Measurements from ENCODE around the gene UNC13D.
"Not testable (repeated sequence)": the region's sequence is repeated elsewhere in the genome, so short reads cannot be mapped to it uniquely, and the experiment has no call there.

UNC13D gene

GRCh38 chr17:75875182-75875939 lies 31.2 kb upstream of the UNC13D start:
- peak in 18 of 56 donors; percentile 27 to 90 (median 54) for DNase-seq

DNA sequence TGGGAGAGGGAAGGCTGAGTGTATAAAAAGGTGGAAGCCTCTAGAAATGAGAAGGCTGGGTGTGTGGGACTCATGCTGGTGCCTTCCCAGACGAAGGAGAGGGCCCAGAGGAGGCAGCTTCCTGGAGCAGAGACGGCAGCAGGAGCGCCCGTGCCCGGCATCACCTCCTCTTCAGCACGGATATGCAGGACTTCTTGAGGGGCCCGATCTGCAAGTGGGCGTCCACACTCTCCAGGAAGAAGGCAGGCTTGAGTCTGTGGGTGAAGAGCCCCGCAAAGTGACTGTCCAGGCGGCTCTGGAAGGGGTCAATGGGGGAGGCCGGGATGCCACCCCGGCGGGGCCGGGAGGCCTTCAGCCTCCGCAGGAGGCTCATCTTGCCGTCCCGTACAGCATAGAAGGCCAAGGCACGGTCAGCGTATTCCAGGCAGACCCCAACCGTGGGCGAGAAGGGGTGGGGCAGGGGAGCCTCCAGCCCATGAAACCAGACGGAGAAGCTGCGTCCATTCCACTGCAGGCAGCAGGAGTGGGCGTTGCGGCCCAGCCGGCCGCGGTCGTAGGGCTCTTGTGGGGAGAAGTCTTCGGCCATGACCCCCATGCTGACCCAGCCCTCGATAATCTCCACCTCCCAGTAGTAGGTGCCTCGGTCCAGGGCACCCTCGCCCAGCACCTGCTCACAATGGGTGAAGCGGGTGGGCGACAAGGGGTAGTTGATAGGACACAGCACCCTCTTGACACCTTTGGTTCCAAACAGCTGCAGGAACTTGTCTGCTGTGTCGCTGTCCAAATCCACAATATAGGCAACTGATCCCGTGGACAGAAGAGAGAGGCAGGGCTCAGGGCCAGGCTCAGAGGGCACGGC lies 30.3 kb upstream of the UNC13D start:
- no peak for DNase-seq

- DNase-seq: no peak
Measured at GRCh38 chr17:75873587-75874322, 29.6 kb upstream of the UNC13D start.

GRCh38 chr17:75872434-75873351 lies 28.5 kb upstream of the UNC13D start:
- DNase-seq: peak in 20 of 56 donors; percentile 10 to 79 (median 35)

- DNase-seq: not testable (repeated sequence)
Measured at GRCh38 chr17:75870228-75870627, 26.0 kb upstream of the UNC13D start.

GRCh38 chr17:75869282-75870141 lies 25.3 kb upstream of the UNC13D start:
- peak in 53 of 56 donors; percentile 35 to 91 (median 76) for DNase-seq

DNA sequence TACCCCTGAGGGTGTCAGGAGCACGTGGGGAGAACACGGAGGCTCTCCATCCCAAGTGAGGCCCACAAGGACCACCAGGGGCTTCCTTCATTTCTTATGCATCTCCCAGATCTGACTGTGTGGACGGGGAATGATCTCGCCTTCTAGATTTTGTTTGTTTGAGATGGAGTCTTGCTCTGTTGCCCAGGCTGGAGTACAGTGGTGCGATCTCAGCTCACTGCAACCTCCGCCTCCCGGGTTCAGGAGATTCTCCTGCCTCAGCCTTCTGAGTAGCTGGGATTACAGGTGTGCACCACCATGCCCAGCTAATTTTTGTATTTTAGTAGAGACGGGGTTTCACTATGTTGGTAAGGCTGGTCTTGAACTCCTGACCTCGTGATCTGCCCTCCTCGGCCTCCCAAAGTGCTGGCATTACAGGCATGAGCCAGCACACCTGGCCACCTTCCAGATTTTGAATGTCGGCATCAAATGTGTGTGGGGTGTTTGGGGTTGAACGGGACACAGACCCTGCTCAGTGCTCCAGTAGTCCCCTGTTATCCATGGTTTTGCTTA lies 24.6 kb upstream of the UNC13D start:
- DNase-seq: peak in 2 of 56 donors; percentile 71 to 73

DNA sequence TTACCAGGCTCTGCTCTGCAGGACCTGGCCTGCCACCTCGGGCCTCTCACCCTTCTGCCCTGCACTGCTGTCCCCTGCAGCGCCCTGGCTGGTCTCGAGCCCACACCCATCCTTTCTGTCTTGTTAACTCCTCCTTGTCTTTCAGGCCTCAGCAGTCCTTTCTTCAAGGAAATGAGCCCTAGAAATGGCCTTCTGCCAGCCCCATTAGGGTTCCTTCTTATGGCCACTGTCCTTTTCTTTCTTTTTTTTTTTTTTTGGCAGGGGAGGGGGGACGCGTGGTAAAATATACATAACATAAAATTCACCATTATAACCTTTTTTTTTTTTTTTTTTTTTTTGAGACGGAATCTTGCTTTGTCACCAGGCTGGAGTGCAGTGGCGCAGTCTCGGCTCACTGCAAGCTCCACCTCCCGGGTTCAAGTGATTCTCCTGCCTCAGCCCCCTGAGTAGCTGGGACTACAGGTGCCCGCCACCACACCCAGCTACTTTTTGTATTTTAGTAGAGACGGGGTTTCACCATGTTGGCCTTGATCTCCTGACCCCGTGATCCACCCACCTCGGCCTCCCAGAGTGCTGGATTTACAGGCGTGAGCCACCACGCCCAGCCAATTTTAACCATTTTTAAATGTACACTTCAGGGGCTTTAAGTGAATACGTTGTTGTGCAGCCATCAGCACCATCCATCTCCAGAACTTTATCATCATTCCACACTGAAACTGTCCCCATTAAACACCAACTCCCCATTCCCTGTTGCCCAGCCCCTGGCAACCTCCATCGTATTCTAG lies 21.4 kb upstream of the UNC13D start:
- DNase-seq: not testable (repeated sequence)

- not testable (repeated sequence) for DNase-seq
Measured at GRCh38 chr17:75864887-75865286, 20.7 kb upstream of the UNC13D start.

- no peak for DNase-seq
Measured at GRCh38 chr17:75864448-75864871, 20.3 kb upstream of the UNC13D start.

DNA sequence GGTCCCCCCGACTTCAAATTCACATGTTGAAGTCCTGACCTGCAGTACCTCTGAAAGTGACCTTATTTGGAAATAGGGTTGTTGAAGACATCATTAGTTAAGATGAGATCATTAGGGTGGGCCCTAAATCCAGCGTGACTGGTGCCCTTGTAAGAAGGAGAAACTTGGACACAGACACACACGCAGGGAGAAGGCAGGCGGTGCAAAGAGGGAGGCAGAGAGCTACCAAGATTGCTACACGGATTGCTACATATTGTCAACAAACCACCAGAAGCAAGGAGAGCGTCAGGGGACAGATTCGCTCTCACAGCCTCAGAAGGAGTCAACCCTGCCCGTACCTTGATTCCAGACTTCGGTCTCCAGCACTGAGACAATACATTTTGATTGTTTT lies 17.7 kb upstream of the UNC13D start:
- DNase-seq: no peak

DNA sequence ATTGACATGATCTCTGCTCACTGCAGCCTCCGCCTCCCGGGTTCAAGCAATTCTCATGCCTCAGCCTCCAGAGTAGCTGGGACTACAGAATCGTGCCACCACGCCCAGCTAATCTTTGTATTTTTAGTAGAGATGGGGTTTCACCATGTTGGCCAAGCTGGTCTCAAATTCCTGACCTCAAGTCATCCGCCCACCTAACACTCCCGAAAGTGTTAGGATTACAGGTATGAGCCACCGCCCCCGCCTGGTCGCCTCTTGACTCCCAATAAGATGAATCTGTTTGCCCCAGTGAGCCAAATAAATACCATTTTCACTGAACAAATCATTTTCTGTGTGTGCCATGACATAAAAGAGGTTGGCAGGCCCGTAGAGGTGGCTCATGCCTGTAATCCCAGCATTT lies 15.2 kb upstream of the UNC13D start:
- not testable (repeated sequence) for DNase-seq

DNA sequence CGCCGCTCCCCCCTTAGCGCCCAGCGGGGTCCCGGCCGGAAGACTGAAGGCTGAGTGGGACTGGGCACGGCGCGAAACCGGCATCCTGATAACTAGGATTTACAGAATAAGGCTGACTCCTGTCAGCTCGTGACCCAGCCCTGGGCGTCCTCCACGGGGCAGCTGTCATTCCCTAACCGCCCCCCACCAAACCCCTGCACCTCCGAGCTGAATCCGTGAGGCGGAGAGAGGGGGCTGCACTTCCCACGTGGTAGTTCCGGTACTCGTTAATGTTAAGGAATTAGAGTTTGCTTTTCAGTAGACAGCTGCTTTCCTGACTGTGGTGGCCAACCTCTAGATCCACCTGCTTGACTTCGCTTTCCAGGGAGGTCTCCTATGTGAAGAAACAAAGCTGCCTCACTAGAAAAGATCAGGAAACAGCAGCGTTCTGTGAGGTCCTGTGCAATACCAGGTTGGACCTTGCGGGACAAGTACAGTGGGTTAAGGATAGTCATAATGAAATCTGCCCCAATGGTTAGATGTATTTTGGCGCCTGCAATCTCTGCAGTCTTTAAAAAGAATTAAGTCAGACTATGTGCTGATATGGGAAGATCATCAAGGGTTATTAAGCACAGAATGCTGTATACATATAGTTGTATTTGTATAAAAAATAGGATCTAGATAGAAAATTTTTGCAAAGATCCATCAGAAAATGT lies 12.0 kb upstream of the UNC13D start:
- peak in 15 of 56 donors; percentile 29 to 79 (median 63) for DNase-seq

DNA sequence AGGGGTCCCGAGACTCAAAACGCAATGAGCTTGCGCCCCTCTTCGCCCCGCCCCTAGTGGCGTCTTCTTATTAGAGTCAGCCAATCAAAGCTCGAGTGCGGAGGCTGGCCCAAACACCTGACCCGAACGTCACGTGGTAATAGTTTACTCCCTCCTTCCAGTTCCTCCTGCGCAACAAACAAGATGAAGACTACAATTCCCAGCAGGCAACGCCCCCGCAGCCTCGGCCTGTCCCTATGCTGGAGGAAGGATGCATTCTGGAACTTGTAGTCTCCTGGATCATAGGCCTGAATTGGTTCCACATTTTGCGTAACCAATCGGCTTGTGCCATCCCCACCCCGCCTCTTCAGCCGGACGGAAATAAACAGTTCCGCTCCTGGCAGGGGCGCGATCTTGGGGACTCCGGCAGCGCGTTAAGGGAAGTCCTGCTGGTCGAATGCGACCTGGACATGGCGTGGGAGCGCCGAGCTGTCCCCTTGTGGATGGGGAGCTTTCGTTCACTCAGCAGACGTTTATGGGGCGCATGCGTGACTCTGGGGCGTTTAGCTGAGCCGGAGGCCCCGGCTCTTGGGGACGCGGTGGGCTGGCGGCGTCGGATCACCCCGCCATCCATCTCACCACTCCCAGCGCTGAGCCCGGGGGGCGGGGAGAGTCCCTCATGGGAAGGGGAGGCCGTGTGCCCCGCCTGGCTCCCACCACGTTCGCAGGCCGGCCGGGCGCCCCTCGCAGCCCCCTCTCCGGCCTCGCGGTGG lies 11.3 kb upstream of the UNC13D start, which contains the start of gene WBP2:
TSS of gene WBP2 (minus strand) at position 26 of the 752 bp plus-strand sequence. CDS start 38 bp downstream, outside the sequence.
- peak; percentile 57 to 100 (median 99) for DNase-seq

GRCh38 chr17:75854881-75855309 lies 10.7 kb upstream of the UNC13D start:
- peak in 7 of 56 donors; percentile 48 to 83 (median 73) for DNase-seq

DNA sequence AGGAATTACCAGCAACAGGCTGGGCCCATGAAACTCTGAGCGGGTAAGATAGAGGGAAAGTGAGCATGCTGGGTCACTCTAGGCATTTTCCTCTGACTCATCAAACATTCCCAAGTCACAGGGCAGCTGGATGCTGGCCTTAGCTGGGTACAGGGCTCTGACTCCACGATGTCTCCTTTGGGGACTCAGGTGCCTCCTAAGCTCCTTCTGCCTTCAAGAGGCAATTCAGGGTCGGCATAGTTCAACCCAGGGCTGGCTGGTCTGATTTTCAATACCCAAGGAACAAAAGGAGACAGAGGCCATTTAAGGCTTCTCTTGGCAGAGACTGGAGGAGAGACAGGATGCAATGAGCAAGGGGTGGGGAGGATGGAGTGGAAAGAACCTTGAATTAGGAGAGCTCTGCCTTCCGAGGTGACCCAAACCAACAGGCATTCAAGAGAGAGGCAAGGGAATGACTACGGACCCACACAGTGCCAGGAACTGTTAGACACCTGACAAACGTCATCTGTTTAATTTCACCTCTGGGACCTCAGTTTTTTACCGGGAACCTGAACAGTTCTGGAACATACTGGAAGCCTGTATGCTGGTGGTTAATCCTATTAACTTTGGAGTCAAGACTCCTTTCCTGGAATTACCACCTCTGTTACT lies 10.0 kb upstream of the UNC13D start:
- DNase-seq: peak in 2 of 56 donors; percentile 15 to 20
